ENCODE data around the gene AKT1.

AKT1 gene

DNA sequence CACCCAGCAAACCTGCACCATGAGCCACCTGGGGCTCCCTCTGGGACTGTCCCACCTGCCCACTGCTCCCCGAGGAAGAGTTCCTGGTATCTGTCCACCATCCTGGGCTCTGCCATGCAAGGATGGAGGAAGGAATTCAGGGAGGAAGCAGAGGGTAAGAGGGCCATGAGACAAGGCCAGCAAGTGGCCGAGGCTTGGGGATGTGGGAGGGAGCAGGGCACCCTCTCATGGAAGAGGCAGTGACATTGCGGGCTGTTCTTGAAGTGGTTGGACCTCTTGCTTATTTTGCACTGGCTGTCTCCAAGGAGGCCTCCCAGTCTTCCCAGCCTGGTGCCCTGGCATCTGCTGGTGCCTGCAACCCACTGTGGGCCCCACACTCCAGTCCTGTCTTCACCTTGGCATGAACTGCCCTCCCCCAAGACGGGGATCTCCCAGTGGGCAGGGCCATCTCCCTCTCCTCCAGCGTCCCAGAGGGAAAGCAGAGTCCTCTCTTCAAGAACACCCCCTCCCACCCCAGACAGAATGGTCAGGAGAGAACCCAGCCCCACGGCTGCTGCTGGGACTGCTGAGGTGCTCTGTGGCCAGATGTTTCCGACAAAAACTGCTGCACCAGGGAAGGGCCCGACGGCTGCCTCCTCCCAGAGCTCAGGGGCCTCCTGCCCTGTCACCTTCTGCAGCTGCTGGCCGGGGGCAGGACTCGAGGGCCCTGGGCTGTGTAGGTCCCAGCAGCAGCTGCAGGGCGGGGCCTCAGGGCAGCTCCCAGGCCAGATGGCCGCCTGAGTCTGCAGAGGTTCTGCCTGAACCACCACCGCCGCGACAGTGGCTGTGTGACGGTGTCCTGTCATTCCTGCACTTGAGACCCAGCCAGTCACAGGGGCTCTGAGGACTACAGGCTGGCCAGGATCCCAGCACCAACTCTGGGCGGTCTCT lies 1.8 kb upstream of the AKT1 start:
- H3K4me3 Mint-ChIP-seq: peak overlapping the region; percentile 42
- H3K36me3 Mint-ChIP-seq (ENCODE audit: low read depth): no peaks in the 10 kb centered on the region
- no peaks in the 10 kb centered on the region for H3K9me3 Mint-ChIP-seq
- no peak overlapping the region for H3K27ac Mint-ChIP-seq
- TF ChIP-seq, protein P1, sequence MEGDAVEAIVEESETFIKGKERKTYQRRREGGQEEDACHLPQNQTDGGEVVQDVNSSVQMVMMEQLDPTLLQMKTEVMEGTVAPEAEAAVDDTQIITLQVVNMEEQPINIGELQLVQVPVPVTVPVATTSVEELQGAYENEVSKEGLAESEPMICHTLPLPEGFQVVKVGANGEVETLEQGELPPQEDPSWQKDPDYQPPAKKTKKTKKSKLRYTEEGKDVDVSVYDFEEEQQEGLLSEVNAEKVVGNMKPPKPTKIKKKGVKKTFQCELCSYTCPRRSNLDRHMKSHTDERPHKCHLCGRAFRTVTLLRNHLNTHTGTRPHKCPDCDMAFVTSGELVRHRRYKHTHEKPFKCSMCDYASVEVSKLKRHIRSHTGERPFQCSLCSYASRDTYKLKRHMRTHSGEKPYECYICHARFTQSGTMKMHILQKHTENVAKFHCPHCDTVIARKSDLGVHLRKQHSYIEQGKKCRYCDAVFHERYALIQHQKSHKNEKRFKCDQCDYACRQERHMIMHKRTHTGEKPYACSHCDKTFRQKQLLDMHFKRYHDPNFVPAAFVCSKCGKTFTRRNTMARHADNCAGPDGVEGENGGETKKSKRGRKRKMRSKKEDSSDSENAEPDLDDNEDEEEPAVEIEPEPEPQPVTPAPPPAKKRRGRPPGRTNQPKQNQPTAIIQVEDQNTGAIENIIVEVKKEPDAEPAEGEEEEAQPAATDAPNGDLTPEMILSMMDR (IDR thresholded peaks at IDR 0.05): no peak
- peaks cover 29% of the 10 kb centered on the region for H3K27me3 Mint-ChIP-seq (ENCODE audit: low read depth, poor library complexity)
- peaks cover 67% of the 10 kb centered on the region for H3K4me1 Mint-ChIP-seq
- DNase-seq: peak; percentile 65

DNA sequence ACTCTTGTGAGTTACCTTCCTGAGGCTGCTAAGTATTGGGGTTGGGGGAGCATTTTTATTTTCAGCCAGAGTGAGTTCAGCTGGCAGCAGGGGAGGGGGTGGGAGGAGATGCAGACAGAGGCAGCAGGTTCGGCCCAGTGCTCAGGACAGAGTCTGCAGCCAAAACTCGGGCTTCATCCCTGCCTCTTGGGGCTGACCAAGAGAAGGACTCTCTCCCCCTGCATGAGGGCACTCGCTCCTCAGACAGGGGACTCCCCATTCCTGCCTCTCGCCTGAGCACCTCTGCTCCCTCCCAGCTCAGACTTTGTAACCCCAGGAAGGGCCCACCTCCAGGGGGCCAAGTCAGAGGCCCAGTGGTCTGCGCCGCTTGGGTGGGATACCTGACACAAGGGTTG lies 1.1 kb upstream of the AKT1 start:
- H3K27ac Mint-ChIP-seq: no peak overlapping the region
- H3K36me3 Mint-ChIP-seq (ENCODE audit: low read depth): no peaks in the 10 kb centered on the region
- DNase-seq: no peak
- no peaks in the 10 kb centered on the region for H3K9me3 Mint-ChIP-seq
- peaks cover 66% of the 10 kb centered on the region for H3K4me1 Mint-ChIP-seq
- TF ChIP-seq, protein P1 (IDR thresholded peaks at IDR 0.05): no peak
- peaks cover 22% of the 10 kb centered on the region for H3K27me3 Mint-ChIP-seq (ENCODE audit: low read depth, poor library complexity)
- H3K4me3 Mint-ChIP-seq: peak overlapping the region; percentile 76

DNA sequence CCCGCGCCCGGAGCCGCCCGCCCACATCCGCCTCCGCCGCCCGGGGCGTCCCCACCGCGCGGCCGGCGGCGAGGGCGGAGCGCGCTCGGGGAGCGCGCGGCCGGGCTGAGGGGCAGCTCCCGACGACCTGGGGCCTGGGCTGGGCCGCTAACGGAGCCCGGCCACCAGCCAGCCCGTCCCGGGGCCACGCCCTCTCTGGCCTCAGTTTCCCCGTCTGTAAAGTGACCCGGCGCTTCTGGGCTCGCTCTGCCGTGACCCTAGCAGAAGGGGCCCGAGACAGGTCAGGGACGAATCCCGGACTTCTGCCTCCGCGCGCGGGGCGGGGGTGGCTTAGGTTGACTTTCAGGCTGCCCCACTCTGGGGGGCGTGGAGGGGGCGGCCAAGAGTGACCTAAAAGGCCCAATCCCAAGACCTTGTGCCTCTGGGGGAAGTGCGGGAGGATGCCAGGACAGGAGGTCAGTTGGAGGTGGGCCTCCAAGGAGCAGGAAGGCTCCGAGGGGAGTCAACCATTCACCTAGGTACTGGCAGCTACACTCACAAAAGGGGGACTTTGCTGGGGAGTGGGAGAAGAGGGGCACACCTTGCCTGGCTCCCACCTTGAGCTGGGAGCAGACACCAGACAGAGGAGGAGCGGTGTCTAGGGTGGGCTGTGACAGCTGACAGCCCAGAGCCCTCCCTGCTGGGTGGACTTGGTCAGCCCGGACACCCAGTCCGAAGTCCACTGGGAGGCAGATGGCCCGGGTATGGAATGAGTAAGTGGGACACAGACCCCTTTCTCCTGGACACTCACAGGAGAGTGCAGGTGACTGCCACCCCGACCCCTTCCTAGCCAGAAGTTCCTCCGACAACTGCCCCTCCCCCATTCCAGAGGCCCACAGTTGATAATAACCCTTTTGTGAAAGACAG lies 486 bp upstream of the AKT1 start:
- peaks cover 16% of the 10 kb centered on the region for H3K27me3 Mint-ChIP-seq (ENCODE audit: low read depth, poor library complexity)
- DNase-seq: peak; percentile 74
- H3K27ac Mint-ChIP-seq: no peak overlapping the region

DNA sequence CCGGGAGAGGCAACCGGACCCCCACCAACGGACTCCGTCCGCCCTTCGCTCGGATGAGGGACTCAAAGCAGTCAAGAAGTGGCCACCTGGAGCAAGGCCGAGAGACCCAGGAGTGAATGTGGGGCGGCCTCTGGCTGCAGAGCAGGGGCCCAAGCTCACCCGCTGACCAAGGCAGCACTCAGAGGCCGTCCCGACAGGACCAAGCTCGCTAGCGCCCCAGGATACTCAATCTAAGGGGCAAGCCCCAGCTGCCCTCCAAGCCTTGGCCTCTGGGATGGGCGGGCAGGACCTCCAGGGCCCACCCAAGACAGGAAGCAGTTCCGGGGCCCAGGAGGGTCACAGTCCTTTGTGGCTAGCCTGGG lies 936 bp downstream of the AKT1 start:
- Mint-ChIP-seq H3K4me3 (peak overlapping the region; percentile 90), H3K36me3 (ENCODE audit: low read depth) (no peaks in the 10 kb centered on the region), H3K9me3 (no peaks in the 10 kb centered on the region), H3K4me1 (peaks cover 60% of the 10 kb centered on the region), H3K27ac (peak overlapping the region; percentile 22), H3K27me3 (ENCODE audit: low read depth, poor library complexity) (peaks cover 10% of the 10 kb centered on the region)
- DNase-seq: peak; percentile 42
- TF ChIP-seq, protein P1 (IDR thresholded peaks at IDR 0.05): no peak

More for the DNA sequence above, 486 bp upstream of the AKT1 start:
- Mint-ChIP-seq H3K4me3 (peak overlapping the region; percentile 76), H3K36me3 (ENCODE audit: low read depth) (no peaks in the 10 kb centered on the region), H3K9me3 (no peaks in the 10 kb centered on the region), H3K4me1 (peaks cover 64% of the 10 kb centered on the region)
- TF ChIP-seq, protein P1 (IDR thresholded peaks at IDR 0.05): no peak

DNA sequence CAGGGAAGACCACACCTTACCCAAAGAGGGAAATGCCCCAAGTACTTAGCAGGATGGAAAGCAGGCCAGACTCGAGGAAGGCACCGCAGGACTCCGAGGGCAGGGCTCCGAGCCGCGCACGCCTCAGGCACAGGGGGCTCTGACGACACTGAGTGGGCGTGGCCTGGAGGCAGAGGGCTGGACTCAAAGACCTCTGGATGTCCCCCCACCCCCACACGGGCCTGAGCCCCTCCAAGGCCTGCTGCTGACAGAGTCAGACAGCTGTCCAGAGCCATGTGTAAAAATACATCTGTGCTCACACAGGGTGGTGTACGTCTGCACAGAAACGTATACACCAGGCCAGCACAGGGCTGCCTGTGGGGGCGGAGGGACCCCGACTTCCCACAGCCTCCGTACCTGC lies 1.4 kb downstream of the AKT1 start:
- TF ChIP-seq, protein P1 (IDR thresholded peaks at IDR 0.05): no peak
- Mint-ChIP-seq H3K27ac (peak overlapping the region; percentile 22), H3K36me3 (ENCODE audit: low read depth) (no peaks in the 10 kb centered on the region), H3K27me3 (ENCODE audit: low read depth, poor library complexity) (peaks cover 5% of the 10 kb centered on the region), H3K4me3 (peak overlapping the region; percentile 90), H3K9me3 (no peaks in the 10 kb centered on the region), H3K4me1 (peaks cover 55% of the 10 kb centered on the region)
- peak; percentile 69 for DNase-seq

Data from nephron progenitor cell (in vitro differentiated cells).